HFFc6 (cell line): ENCODE measurements around the gene CD38. TPM values are rescaled to one million over a fixed set of nuclear protein-coding genes. Genes with fewer than 3 reads are reported as not detected.

Experiments used
- DNase-seq: peaks from one replicate; pipeline ENCODE4 v3.0.0-alpha.2; 2018
- H3K27ac Mint-ChIP-seq: 2 replicates; pipeline ENCODE4 v1.8.0; 2020; ENCODE audit warnings: mild to moderate bottlenecking, mixed read lengths
- H3K27me3 Mint-ChIP-seq: 2 replicates; pipeline ENCODE4 v1.8.0; 2021; ENCODE audit warnings: mild to moderate bottlenecking, moderate library complexity, mixed read lengths; ENCODE audit not compliant: insufficient read depth
- H3K36me3 Mint-ChIP-seq: 2 replicates; pipeline ENCODE4 v1.8.0; 2021; ENCODE audit warnings: low read depth, mixed read lengths
- H3K4me1 Mint-ChIP-seq: 2 replicates; pipeline ENCODE4 v1.8.0; 2020; ENCODE audit warnings: low read depth, mixed read lengths
- H3K4me3 Mint-ChIP-seq: 2 replicates; pipeline ENCODE4 v1.8.0; 2020; ENCODE audit warnings: mild to moderate bottlenecking, moderate library complexity, mixed read lengths
- H3K9me3 Mint-ChIP-seq: 2 replicates; pipeline ENCODE4 v1.8.0; 2020; ENCODE audit warnings: mild to moderate bottlenecking, mixed read lengths
- CTCF ChIP-seq: fragments of 200-600 bp; sonication (generic); IDR thresholded peaks from 2 replicates; pipeline ENCODE4 v1.5.0; 2021; ENCODE audit warnings: antibody characterized with exemption, mild to moderate bottlenecking
- total RNA-seq, 6 experiments: library from RNA; stranded (reverse); fragmentation: NEBNext Ultra II Directional; extraction: Animal tissue kit (Norgen Biotek cat#: 25700); gene quantifications; 2 replicates in 1 of 6; 3 replicates in 5 of 6; pipeline ENCODE4 v1.2.3, GENCODE V29; 2021

The CD38 gene
- total RNA-seq, 6 experiments from 2014 or later: 0.07 to 0.15 (median 0.07) TPM; not detected in 3

DNA sequence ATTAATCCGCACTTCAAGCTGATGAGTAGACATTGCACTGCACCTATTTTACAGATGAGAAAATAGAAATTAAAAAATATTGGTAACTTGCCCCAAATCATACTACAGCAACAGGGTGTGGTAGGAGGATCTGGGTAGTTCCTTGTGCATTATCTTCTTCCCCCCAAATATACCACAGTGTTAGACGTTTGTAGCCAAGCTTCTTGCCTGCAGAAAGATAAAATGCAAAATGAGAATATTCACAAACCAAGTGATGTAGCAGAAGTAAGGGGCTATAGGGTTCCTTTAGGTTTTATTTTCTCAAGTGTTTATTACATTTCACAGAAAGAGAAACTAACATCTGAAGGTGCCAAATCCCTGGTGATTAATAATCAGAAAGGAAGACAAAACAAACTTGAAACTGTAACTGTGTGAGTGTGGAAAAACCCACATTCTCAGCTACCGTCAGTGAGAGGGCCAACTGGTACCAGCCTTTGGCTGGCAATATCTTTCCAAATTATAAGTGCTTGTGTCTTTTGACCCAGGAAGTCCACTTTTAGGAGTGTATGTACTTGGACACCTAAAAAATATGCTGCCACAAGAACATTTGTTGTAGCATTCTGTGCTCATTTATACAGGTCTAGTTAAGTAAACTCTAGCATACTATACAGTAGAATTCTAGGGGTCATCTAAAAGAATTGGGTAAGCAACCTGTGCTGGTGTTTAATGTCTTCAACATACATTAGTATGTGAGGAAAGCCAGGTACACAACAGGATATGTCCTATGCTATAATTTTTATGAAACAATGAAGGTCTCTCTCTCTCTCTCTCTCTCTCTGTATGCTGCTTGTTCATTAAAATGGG is 6.7 kb upstream of the CD38 start:
- no peak for TF ChIP-seq CTCF
- DNase-seq: no peak
- peaks cover 35% of the 10 kb centered on the region for H3K27me3 Mint-ChIP-seq
- no peaks in the 10 kb centered on the region for H3K36me3 Mint-ChIP-seq
- H3K4me1 Mint-ChIP-seq: no peaks in the 10 kb centered on the region
- H3K4me3 Mint-ChIP-seq: no peak overlapping the region
- H3K9me3 Mint-ChIP-seq: no peaks in the 10 kb centered on the region
- H3K27ac Mint-ChIP-seq: no peak overlapping the region

- H3K27me3 Mint-ChIP-seq: peaks cover 50% of the 10 kb centered on the region
- no peaks in the 10 kb centered on the region for H3K36me3 Mint-ChIP-seq
These were observed 4.1 kb upstream of the CD38 start for GRCh38 chr4:15774020-15774420.

DNA sequence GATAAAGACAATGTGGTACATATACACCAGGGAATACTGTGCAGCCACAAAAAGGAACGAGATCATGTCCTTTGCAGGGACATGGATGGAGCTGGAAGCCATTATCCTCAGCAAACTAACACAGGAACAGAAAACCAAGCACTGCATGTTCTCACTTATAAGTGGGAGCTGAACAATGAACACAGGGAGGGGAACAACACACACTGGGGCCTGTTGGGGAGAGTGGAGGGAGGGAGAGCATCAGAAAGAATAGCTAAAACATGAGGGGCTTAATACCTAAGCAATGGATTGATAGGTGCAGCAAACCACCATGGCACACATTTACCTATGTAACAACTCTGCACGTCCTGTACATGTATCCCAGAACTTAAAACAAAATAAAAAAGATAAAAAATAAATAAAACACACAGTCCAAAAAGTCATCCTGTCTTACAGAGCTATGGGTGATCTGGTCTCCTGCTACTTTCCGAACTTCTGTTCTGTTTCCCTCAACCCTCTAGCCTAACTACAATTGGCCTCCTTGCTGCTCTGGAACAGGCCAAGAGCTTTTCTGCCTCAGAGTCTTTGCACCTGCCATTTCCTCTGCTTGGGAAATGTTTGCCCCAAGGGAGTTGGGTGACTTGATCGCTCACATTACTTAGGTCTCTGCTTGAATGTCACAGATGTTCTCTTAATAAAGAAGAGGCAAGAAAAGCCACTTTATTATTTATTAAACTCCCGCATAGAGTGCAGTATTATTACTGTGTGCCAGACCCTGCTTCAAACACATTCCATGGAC is 1.1 kb upstream of the CD38 start:
- Mint-ChIP-seq H3K4me1 (peaks cover 8% of the 10 kb centered on the region), H3K9me3 (no peaks in the 10 kb centered on the region), H3K27ac (no peak overlapping the region), H3K4me3 (no peak overlapping the region), H3K36me3 (no peaks in the 10 kb centered on the region), H3K27me3 (peaks cover 63% of the 10 kb centered on the region)
- no peak for TF ChIP-seq CTCF
- no peak for DNase-seq

More at GRCh38 chr4:15774020-15774420, 4.1 kb upstream of the CD38 start:
- H3K4me3 Mint-ChIP-seq: no peak overlapping the region
- no peak for DNase-seq
- H3K9me3 Mint-ChIP-seq: no peaks in the 10 kb centered on the region
- H3K27ac Mint-ChIP-seq: no peak overlapping the region
- H3K4me1 Mint-ChIP-seq: peaks cover 2% of the 10 kb centered on the region
- no peak for TF ChIP-seq CTCF

GRCh38 chr4:15777697-15778288 is 335 bp upstream of the CD38 start:
- no peak for TF ChIP-seq CTCF
- no peaks in the 10 kb centered on the region for H3K36me3 Mint-ChIP-seq
- no peak overlapping the region for H3K4me3 Mint-ChIP-seq
- H3K27me3 Mint-ChIP-seq: peaks cover 61% of the 10 kb centered on the region
- H3K9me3 Mint-ChIP-seq: no peaks in the 10 kb centered on the region
- DNase-seq: no peak
- peaks cover 8% of the 10 kb centered on the region for H3K4me1 Mint-ChIP-seq
- H3K27ac Mint-ChIP-seq: no peak overlapping the region

DNA sequence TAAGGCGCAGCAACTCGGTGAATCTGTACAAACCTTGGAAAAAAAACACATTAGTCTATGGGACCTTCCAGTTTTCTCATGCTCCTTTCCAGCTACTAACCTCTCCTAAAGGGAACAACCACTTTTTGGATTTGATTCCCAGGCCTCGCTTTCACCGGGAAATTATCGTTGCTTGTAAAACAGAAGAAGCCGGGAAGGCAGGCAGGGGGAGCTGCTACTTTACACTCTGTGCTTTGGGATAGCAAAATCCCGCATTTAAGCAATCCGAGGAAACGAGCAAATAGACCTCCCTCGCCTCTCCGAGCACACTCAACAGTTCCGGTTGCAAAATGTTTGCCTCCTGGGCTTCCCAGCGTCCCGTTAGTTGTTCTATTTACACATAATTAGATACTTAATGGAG is 1.2 kb downstream of the CD38 start:
- no peaks in the 10 kb centered on the region for H3K9me3 Mint-ChIP-seq
- no peaks in the 10 kb centered on the region for H3K36me3 Mint-ChIP-seq
- peaks cover 8% of the 10 kb centered on the region for H3K4me1 Mint-ChIP-seq
- no peak overlapping the region for H3K27ac Mint-ChIP-seq
- no peak for DNase-seq
- TF ChIP-seq CTCF: no peak
- peaks cover 60% of the 10 kb centered on the region for H3K27me3 Mint-ChIP-seq
- H3K4me3 Mint-ChIP-seq: peak overlapping the region; percentile 50
